D721Med (cell line): Measurements from ENCODE around the gene C12orf57.

Source experiments
- DNase-seq: peaks from one replicate; pipeline ENCODE4 v3.0.0; 2011; ENCODE audit warnings: low spot score; ENCODE audit not compliant: insufficient read length
- FAIRE-seq: peaks from 2 replicates; lab custom pipeline; 2011; peaks lifted over from hg19 to GRCh38; lab: Jason Lieb, UNC
- TF ChIP-seq, protein P1 (sequence below): IDR thresholded peaks from 2 replicates; pipeline ENCODE4 v1.5.1; 2012; ENCODE audit warnings: mild to moderate bottlenecking, control low read depth; ENCODE audit not compliant: insufficient read depth; ENCODE audit errors: missing control alignments

C12orf57 gene

DNA sequence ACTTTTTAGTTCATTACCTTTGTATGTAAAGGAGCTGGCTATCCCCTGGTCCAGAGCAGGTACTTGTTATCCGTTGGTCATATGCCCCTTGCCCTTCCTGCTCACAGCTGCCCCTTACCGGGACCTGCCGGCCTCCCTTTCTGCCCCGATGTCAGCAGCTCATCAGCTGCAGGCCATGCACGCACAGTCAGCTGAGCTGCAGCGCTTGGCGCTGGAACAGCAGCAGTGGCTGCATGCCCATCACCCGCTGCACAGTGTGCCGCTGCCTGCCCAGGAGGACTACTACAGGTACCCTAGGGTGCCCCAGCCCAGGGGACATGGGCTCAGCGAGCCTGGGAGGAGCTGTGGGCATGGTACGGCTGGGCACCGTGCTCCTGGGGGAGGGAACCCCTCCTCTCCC lies 2.6 kb upstream of the C12orf57 start:
- DNase-seq (no peak), FAIRE-seq (no peak)
- TF ChIP-seq, protein P1, sequence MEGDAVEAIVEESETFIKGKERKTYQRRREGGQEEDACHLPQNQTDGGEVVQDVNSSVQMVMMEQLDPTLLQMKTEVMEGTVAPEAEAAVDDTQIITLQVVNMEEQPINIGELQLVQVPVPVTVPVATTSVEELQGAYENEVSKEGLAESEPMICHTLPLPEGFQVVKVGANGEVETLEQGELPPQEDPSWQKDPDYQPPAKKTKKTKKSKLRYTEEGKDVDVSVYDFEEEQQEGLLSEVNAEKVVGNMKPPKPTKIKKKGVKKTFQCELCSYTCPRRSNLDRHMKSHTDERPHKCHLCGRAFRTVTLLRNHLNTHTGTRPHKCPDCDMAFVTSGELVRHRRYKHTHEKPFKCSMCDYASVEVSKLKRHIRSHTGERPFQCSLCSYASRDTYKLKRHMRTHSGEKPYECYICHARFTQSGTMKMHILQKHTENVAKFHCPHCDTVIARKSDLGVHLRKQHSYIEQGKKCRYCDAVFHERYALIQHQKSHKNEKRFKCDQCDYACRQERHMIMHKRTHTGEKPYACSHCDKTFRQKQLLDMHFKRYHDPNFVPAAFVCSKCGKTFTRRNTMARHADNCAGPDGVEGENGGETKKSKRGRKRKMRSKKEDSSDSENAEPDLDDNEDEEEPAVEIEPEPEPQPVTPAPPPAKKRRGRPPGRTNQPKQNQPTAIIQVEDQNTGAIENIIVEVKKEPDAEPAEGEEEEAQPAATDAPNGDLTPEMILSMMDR: no peak

DNA sequence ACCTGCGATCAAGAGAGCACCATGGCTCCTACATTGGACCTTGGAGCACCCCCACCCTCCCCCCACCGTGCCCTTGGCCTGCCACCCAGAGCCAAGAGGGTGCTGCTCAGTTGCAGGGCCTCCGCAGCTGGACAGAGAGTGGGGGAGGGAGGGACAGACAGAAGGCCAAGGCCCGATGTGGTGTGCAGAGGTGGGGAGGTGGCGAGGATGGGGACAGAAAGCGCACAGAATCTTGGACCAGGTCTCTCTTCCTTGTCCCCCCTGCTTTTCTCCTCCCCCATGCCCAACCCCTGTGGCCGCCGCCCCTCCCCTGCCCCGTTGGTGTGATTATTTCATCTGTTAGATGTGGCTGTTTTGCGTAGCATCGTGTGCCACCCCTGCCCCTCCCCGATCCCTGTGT lies 2.0 kb upstream of the C12orf57 start:
- TF ChIP-seq, protein P1: no peak
- no peak for FAIRE-seq
- no peak for DNase-seq

DNA sequence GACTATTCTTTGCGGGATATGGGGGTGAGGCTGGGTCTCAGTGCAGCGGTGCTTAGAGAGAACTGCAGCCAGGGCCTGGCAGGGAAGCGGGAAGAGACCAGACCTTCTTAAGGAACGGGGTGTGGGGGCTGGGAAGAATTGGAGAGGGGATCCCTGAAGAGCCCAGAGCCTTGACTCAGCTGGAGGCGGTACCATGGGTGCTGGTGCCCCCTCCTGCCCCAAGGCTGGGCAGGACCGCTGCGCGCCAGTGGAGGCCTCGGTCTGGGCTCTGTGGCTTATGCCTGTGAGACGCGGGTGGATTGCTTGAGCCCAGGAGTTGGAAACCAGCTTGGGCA lies 1.5 kb upstream of the C12orf57 start:
- DNase-seq (no peak), FAIRE-seq (no peak)
- TF ChIP-seq, protein P1: no peak

DNA sequence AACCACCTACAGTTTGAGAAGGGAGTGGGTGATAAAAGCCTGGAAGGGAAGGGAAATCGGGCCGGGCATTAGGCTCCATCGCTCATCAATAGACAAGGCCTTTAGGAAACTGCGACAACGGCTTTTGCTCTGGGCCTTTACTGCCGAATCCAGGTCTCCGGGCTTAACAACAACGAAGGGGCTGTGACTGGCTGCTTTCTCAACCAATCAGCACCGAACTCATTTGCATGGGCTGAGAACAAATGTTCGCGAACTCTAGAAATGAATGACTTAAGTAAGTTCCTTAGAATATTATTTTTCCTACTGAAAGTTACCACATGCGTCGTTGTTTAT lies 467 bp upstream of the C12orf57 start:
- DNase-seq (peak; percentile 93), FAIRE-seq (no peak)
- TF ChIP-seq, protein P1: no peak

DNA sequence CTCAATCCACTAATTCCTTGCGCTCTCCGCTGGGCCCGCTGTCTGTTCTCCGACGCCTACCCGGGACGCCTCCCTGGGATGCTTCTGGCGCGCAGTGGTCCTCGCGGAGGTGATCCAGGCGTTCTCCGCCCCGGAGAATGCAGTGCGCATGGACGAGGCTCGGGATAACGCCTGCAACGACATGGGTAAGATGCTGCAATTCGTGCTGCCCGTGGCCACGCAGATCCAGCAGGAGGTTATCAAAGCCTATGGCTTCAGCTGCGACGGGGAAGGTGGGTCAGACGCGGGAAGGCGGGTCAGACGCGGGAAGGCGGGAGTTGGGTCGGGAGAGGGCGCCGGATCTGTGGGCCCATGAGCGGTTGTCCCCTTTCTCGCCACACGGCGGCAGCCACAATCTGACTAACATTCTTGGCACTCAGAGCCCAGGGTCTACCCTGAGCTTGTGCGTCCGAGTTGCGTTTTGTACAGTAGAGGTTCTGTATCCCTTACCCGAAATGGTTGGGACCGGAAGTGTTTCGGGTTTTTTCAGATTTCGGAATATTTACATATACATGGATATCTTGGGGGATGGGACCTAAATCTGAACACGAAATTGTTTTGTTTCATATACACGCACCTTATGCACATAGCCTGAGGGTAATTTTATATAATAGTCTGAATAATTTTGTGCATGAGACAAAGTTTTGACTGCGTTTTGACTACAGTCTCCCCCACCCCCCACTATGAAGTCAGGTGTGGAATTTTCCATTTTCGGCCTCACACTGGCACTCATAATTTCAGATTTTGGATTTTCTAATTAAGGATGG lies 762 bp downstream of the C12orf57 start:
- peak; percentile 85 for DNase-seq
- FAIRE-seq: no peak
- TF ChIP-seq, protein P1: peak; percentile 77

DNA sequence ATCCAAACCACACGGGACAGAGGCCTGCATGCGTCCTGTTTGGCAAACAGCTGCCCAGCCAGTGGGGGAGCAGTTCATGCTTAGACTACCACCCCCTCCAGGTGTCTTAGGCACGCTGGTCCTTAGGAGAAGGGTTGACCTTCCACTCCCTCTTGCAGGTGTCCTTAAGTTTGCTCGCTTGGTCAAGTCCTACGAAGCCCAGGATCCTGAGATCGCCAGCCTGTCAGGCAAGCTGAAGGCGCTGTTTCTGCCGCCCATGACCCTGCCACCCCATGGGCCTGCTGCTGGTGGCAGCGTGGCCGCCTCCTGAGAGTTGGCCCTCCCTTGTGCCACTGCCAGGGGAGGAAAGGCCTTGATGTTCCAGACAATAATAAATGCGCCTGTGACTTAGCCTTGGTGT lies 1.8 kb downstream of the C12orf57 start:
- TF ChIP-seq, protein P1: no peak
- FAIRE-seq: no peak
- no peak for DNase-seq
